ENCODE measurements around the gene CYP17A1. TPM values are rescaled to one million over a fixed set of nuclear protein-coding genes. Genes with fewer than 3 reads are reported as not detected.

Gene CYP17A1
- total RNA-seq, 1 experiment from 2014 or later: not detected

- intact Hi-C loops (cut with micrococcal nuclease; ENCODE audit: unreplicated experiment): no loop called here
- no peaks in the 10 kb centered on the region for H3K36me3 Mint-ChIP-seq (ENCODE audit: insufficient read depth, unreplicated experiment)
- no peak overlapping the region for H3K4me3 Mint-ChIP-seq (ENCODE audit: low read depth, unreplicated experiment)
- no peak for DNase-seq
- H3K9me3 Mint-ChIP-seq (ENCODE audit: low read depth, unreplicated experiment): no peaks in the 10 kb centered on the region
- no peak overlapping the region for H3K27ac Mint-ChIP-seq (ENCODE audit: unreplicated experiment)
- H3K4me1 Mint-ChIP-seq (ENCODE audit: low read depth, unreplicated experiment): no peaks in the 10 kb centered on the region
- TF ChIP-seq, protein P1, sequence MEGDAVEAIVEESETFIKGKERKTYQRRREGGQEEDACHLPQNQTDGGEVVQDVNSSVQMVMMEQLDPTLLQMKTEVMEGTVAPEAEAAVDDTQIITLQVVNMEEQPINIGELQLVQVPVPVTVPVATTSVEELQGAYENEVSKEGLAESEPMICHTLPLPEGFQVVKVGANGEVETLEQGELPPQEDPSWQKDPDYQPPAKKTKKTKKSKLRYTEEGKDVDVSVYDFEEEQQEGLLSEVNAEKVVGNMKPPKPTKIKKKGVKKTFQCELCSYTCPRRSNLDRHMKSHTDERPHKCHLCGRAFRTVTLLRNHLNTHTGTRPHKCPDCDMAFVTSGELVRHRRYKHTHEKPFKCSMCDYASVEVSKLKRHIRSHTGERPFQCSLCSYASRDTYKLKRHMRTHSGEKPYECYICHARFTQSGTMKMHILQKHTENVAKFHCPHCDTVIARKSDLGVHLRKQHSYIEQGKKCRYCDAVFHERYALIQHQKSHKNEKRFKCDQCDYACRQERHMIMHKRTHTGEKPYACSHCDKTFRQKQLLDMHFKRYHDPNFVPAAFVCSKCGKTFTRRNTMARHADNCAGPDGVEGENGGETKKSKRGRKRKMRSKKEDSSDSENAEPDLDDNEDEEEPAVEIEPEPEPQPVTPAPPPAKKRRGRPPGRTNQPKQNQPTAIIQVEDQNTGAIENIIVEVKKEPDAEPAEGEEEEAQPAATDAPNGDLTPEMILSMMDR (IDR thresholded peaks at IDR 0.05; ENCODE audit: unreplicated experiment): no peak
- no peaks in the 10 kb centered on the region for H3K27me3 Mint-ChIP-seq (ENCODE audit: unreplicated experiment)
- CTCF ChIA-PET: no interaction called here
- BruUV-seq (replicated peaks): no TSS peak
These were observed 34.2 kb downstream of the CYP17A1 start for GRCh38 chr10:102802920-102803534.

GRCh38 chr10:102801978-102802377, 35.2 kb downstream of the CYP17A1 start:
- DNase-seq: no peak
- intact Hi-C loops (cut with micrococcal nuclease; ENCODE audit: unreplicated experiment): no loop called here
- no peaks in the 10 kb centered on the region for H3K4me1 Mint-ChIP-seq (ENCODE audit: low read depth, unreplicated experiment)
- no TSS peak for BruUV-seq (replicated peaks)
- H3K9me3 Mint-ChIP-seq (ENCODE audit: low read depth, unreplicated experiment): no peaks in the 10 kb centered on the region
- CTCF ChIA-PET: no interaction called here
- H3K27ac Mint-ChIP-seq (ENCODE audit: unreplicated experiment): no peak overlapping the region
- TF ChIP-seq, protein P1 (IDR thresholded peaks at IDR 0.05; ENCODE audit: unreplicated experiment): no peak
- H3K27me3 Mint-ChIP-seq (ENCODE audit: unreplicated experiment): no peaks in the 10 kb centered on the region
- H3K36me3 Mint-ChIP-seq (ENCODE audit: insufficient read depth, unreplicated experiment): no peaks in the 10 kb centered on the region
- no peak overlapping the region for H3K4me3 Mint-ChIP-seq (ENCODE audit: low read depth, unreplicated experiment)

DNA sequence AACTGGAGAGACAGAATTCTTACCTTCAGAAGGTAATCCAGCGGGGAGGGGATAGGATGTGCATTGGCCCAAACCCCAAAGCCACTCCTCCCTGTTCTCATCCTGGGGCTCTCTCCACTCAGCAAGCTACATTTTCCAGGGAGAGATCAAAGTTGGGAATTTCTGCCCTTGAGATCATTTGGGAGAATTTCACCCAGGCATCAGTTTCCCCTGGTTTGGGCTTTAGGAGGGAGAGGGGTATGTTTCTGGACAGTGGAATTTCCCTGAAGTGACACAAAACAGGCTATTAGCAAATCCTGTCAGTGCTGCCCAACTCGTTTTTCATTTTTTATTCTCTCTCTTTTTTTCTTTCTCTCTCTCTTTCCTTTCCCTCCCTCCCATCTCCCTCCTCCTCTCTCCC, 35.7 kb downstream of the CYP17A1 start:
- Mint-ChIP-seq H3K36me3 (ENCODE audit: insufficient read depth, unreplicated experiment) (no peaks in the 10 kb centered on the region), H3K4me1 (ENCODE audit: low read depth, unreplicated experiment) (no peaks in the 10 kb centered on the region), H3K9me3 (ENCODE audit: low read depth, unreplicated experiment) (no peaks in the 10 kb centered on the region), H3K27me3 (ENCODE audit: unreplicated experiment) (no peaks in the 10 kb centered on the region), H3K4me3 (ENCODE audit: low read depth, unreplicated experiment) (no peak overlapping the region), H3K27ac (ENCODE audit: unreplicated experiment) (no peak overlapping the region)
- DNase-seq: no peak
- intact Hi-C loops (cut with micrococcal nuclease; ENCODE audit: unreplicated experiment): no loop called here
- TF ChIP-seq, protein P1 (IDR thresholded peaks at IDR 0.05; ENCODE audit: unreplicated experiment): no peak
- BruUV-seq (replicated peaks): no TSS peak
- CTCF ChIA-PET: interaction anchor here (0.6 kb wide), 1 partner anchor 12 kb away, joined by 3 read pairs; no protein-coding TSS in a partner anchor

- no peaks in the 10 kb centered on the region for H3K27me3 Mint-ChIP-seq (ENCODE audit: unreplicated experiment)
- H3K27ac Mint-ChIP-seq (ENCODE audit: unreplicated experiment): no peak overlapping the region
- intact Hi-C loops (cut with micrococcal nuclease; ENCODE audit: unreplicated experiment): no loop called here
- no TSS peak for BruUV-seq (replicated peaks)
- no peak for DNase-seq
- TF ChIP-seq, protein P1 (IDR thresholded peaks at IDR 0.05; ENCODE audit: unreplicated experiment): no peak
- CTCF ChIA-PET: interaction anchor here (0.6 kb wide), 2 partner anchors 11 to 25 kb away, joined by 3 read pairs; no protein-coding TSS in a partner anchor
- no peaks in the 10 kb centered on the region for H3K36me3 Mint-ChIP-seq (ENCODE audit: insufficient read depth, unreplicated experiment)
- no peak overlapping the region for H3K4me3 Mint-ChIP-seq (ENCODE audit: low read depth, unreplicated experiment)
- H3K9me3 Mint-ChIP-seq (ENCODE audit: low read depth, unreplicated experiment): no peaks in the 10 kb centered on the region
- H3K4me1 Mint-ChIP-seq (ENCODE audit: low read depth, unreplicated experiment): no peaks in the 10 kb centered on the region
These were observed 36.4 kb downstream of the CYP17A1 start for GRCh38 chr10:102800611-102801335.

Data from Calu3 (cell line).